H9 (cell line): ENCODE data around the gene ZNF681. TPM values are rescaled to one million over a fixed set of nuclear protein-coding genes. Genes with fewer than 3 reads are reported as not detected.

Experiments used
- DNase-seq: peaks from one replicate; pipeline ENCODE4 v3.0.0-alpha.2; 2017
- H2AFZ ChIP-seq: one replicate; pipeline ENCODE4 v1.6.1; 2013; ENCODE audit warnings: mild to moderate bottlenecking, low read length, control low read depth, moderate library complexity
- H2AK5ac ChIP-seq: 2 replicates; pipeline ENCODE4 v1.6.1; 2013; ENCODE audit warnings: low read length, control low read depth, mixed read lengths; ENCODE audit not compliant: insufficient read length
- H2BK120ac ChIP-seq: one replicate; pipeline ENCODE4 v1.6.1; 2013; ENCODE audit warnings: low read depth, mild to moderate bottlenecking, low read length, control low read depth, inconsistent platforms; ENCODE audit not compliant: poor library complexity, severe bottlenecking
- H2BK12ac ChIP-seq: 2 replicates; pipeline ENCODE4 v1.6.1; 2013; ENCODE audit warnings: low read length, control low read depth, mixed read lengths, low read depth; ENCODE audit not compliant: insufficient read length
- H2BK15ac ChIP-seq: 2 replicates; pipeline ENCODE4 v1.6.1; 2013; ENCODE audit warnings: low read depth, low read length, control low read depth
- H2BK20ac ChIP-seq: one replicate; pipeline ENCODE4 v1.6.1; 2013; ENCODE audit warnings: low read depth, mild to moderate bottlenecking, low read length, control low read depth, inconsistent platforms; ENCODE audit not compliant: poor library complexity, severe bottlenecking
- H2BK5ac ChIP-seq: 2 replicates; pipeline ENCODE4 v1.6.1; 2013; ENCODE audit warnings: low read length, control low read depth, mixed read lengths; ENCODE audit not compliant: insufficient read length
- H3K14ac ChIP-seq: 2 replicates; pipeline ENCODE4 v1.6.1; 2013; ENCODE audit warnings: low read length, control low read depth; ENCODE audit not compliant: insufficient read depth
- H3K18ac ChIP-seq: 2 replicates; pipeline ENCODE4 v1.6.1; 2013; ENCODE audit warnings: low read depth, mild to moderate bottlenecking, mixed read lengths, low read length, control low read depth; ENCODE audit not compliant: insufficient read length
- H3K23ac ChIP-seq: 2 replicates; pipeline ENCODE4 v1.6.1; 2013; ENCODE audit warnings: low read length, control low read depth, mixed read lengths, low read depth; ENCODE audit not compliant: insufficient read length
- H3K23me2 ChIP-seq: 2 replicates; pipeline ENCODE4 v1.6.1; 2013; ENCODE audit warnings: low read depth, mild to moderate bottlenecking, mixed read lengths, low read length, control low read depth; ENCODE audit not compliant: insufficient read length, poor library complexity, severe bottlenecking
- H3K27ac ChIP-seq: 2 replicates; pipeline ENCODE4 v1.5.1; 2013; ENCODE audit warnings: low read length, control low read depth, mixed read lengths, low read depth; ENCODE audit not compliant: insufficient read length
- H3K27me3 ChIP-seq: 2 replicates; pipeline ENCODE4 v1.6.1; 2013; ENCODE audit warnings: low read length, control low read depth, inconsistent platforms; ENCODE audit not compliant: insufficient read depth
- H3K4ac ChIP-seq: 2 replicates; pipeline ENCODE4 v1.6.1; 2013; ENCODE audit warnings: low read depth, mild to moderate bottlenecking, control low read depth, inconsistent platforms, low read length, moderate library complexity
- H3K4me1 ChIP-seq: 2 replicates; pipeline ENCODE4 v1.6.1; 2013; ENCODE audit warnings: low read length, control low read depth, inconsistent platforms; ENCODE audit not compliant: insufficient read depth
- H3K4me2 ChIP-seq: 2 replicates; pipeline ENCODE4 v1.6.1; 2013; ENCODE audit warnings: low read length, control low read depth, mixed read lengths; ENCODE audit not compliant: insufficient read length, insufficient read depth
- H3K56ac ChIP-seq: 2 replicates; pipeline ENCODE4 v1.6.1; 2013; ENCODE audit warnings: low read depth, mild to moderate bottlenecking, mixed read lengths, low read length, control low read depth; ENCODE audit not compliant: insufficient read length
- H3K79me1 ChIP-seq: 2 replicates; pipeline ENCODE4 v1.6.1; 2013; ENCODE audit warnings: low read depth, mild to moderate bottlenecking, moderate library complexity, low read length, control low read depth, inconsistent platforms; ENCODE audit not compliant: insufficient read depth, poor library complexity, severe bottlenecking
- H3K79me2 ChIP-seq: 2 replicates; pipeline ENCODE4 v1.6.1; 2013; ENCODE audit warnings: low read length, control low read depth, inconsistent platforms; ENCODE audit not compliant: insufficient read depth
- H3K9ac ChIP-seq: 2 replicates; pipeline ENCODE4 v1.6.1; 2013; ENCODE audit warnings: low read length, control low read depth, mixed read lengths; ENCODE audit not compliant: insufficient read length; ENCODE audit errors: extremely low read depth
- H3K9me3 ChIP-seq: one replicate; pipeline ENCODE4 v1.6.1; 2013; ENCODE audit warnings: low read depth, low read length, inconsistent platforms; ENCODE audit not compliant: control insufficient read depth
- H3T11ph ChIP-seq: one replicate; pipeline ENCODE4 v1.6.1; 2013; ENCODE audit warnings: mild to moderate bottlenecking, low read length, control low read depth, inconsistent platforms
- H4K20me1 ChIP-seq: one replicate; pipeline ENCODE4 v1.6.1; 2013; ENCODE audit not compliant: control insufficient read depth, insufficient read length, insufficient read depth
- H4K5ac ChIP-seq: 2 replicates; pipeline ENCODE4 v1.6.1; 2013; ENCODE audit warnings: low read depth, mild to moderate bottlenecking, mixed read lengths, low read length, control low read depth; ENCODE audit not compliant: insufficient read length
- H4K8ac ChIP-seq: replicated peaks from 2 replicates; pipeline ENCODE4 v1.6.1; 2013; ENCODE audit warnings: low read length, control low read depth, mixed read lengths, low read depth; ENCODE audit not compliant: insufficient read length
- H4K91ac ChIP-seq: 2 replicates; pipeline ENCODE4 v1.6.1; 2013; ENCODE audit warnings: low read depth, mild to moderate bottlenecking, moderate library complexity, mixed read lengths, low read length, control low read depth; ENCODE audit not compliant: insufficient read length
- H3K27ac Mint-ChIP-seq, 3 experiments: 2 replicates in 2 of 3; 3 replicates in 1 of 3; pipeline ENCODE4 v1.8.0; 2020 to 2021; ENCODE audit warnings: mixed read lengths in 3 of 3, mild to moderate bottlenecking in 1 of 3, moderate library complexity in 1 of 3
- H3K27me3 Mint-ChIP-seq: 2 replicates; pipeline ENCODE4 v1.8.0; 2021; ENCODE audit warnings: low read depth, mild to moderate bottlenecking, moderate library complexity, mixed read lengths
- H3K36me3 Mint-ChIP-seq, 3 experiments: 2 replicates in 2 of 3; 3 replicates in 1 of 3; pipeline ENCODE4 v1.8.0; 2020 to 2021; ENCODE audit warnings: low read depth in 3 of 3, mixed read lengths in 3 of 3; ENCODE audit not compliant: insufficient read depth in 1 of 3
- H3K4me1 Mint-ChIP-seq, 2 experiments: 2 replicates each; pipeline ENCODE4 v1.8.0; 2020; ENCODE audit warnings: mixed read lengths in 2 of 2
- H3K4me3 Mint-ChIP-seq, 2 experiments: 2 replicates in 1 of 2; 3 replicates in 1 of 2; pipeline ENCODE4 v1.8.0; 2020 to 2021; ENCODE audit warnings: mild to moderate bottlenecking in 2 of 2, mixed read lengths in 2 of 2, moderate library complexity in 1 of 2
- H3K9me3 Mint-ChIP-seq, 2 experiments: 2 replicates in 1 of 2; 3 replicates in 1 of 2; pipeline ENCODE4 v1.8.0; 2020; ENCODE audit warnings: mild to moderate bottlenecking in 2 of 2, mixed read lengths in 2 of 2, moderate library complexity in 1 of 2
- total RNA-seq: library from RNA; stranded (reverse); gene quantifications from 2 replicates; pipeline ENCODE4 v1.2.1, GENCODE V29; 2021
- TF ChIP-seq, protein P1 (sequence below): fragments of 200-600 bp; sonication (generic); conservative IDR thresholded peaks from 3 replicates; pipeline ENCODE4 v1.8.0; 2021; ENCODE audit warnings: antibody characterized with exemption, mild to moderate bottlenecking

ZNF681 gene
- total RNA-seq, 1 experiment from 2014 or later, result 10.4 TPM

DNA sequence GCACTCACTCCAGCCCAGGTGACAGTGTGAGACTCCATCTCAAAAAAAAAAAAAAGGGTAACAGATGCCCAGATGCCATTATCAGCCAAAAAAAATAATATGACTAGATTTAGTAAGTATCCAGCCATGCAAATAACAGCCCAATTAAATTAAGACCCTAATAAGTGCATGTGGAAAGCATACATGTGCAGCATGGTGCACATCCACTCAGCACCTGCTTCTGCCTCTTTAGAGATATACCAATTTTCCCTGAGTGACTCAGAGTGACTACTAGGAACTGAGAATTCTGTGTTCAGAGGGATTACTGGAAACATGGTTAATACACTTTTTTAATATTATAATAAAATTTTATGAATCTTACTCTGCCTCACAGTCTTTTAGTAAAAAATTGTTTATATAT lies 41.9 kb downstream of the ZNF681 start:
- Mint-ChIP-seq H3K9me3 (no peaks in the 10 kb centered on the region), H3K36me3 (no peaks in the 10 kb centered on the region), H3K4me3 (no peak overlapping the region), H3K4me1 (peaks cover 19 to 22% of the 10 kb centered on the region in 2 experiments), H3K27ac (no peak overlapping the region; a peak in 1 of 7 replicates), H3K27me3 (no peaks in the 10 kb centered on the region; the same call in 1 of the 2 replicates)
- H2AK5ac ChIP-seq, result no peak overlapping the region
- H3K14ac ChIP-seq, result no peak overlapping the region
- H4K8ac ChIP-seq, result no peak overlapping the region
- no peak overlapping the region for H2AFZ ChIP-seq
- H3T11ph ChIP-seq, result no peak overlapping the region
- H3K79me1 ChIP-seq, result no peaks in the 10 kb centered on the region
- peaks cover 2% of the 10 kb centered on the region for H3K23me2 ChIP-seq
- H3K18ac ChIP-seq, result no peak overlapping the region
- no peak overlapping the region for H2BK5ac ChIP-seq
- H4K91ac ChIP-seq, result no peak overlapping the region
- H4K5ac ChIP-seq, result no peak overlapping the region
- H3K23ac ChIP-seq, result no peak overlapping the region
- H2BK20ac ChIP-seq, result no peak overlapping the region
- H3K79me2 ChIP-seq, result no peaks in the 10 kb centered on the region
- DNase-seq, result no peak
- no peak overlapping the region for H3K56ac ChIP-seq
- no peaks in the 10 kb centered on the region for H4K20me1 ChIP-seq
- H3K4me2 ChIP-seq, result no peak overlapping the region
- H2BK120ac ChIP-seq, result no peak overlapping the region
- no peak overlapping the region for H2BK15ac ChIP-seq
- H3K4me1 ChIP-seq, result no peaks in the 10 kb centered on the region
- H3K27me3 ChIP-seq, result no peaks in the 10 kb centered on the region
- H3K4ac ChIP-seq, result no peak overlapping the region
- H3K27ac ChIP-seq, result no peak overlapping the region
- TF ChIP-seq, protein P1, sequence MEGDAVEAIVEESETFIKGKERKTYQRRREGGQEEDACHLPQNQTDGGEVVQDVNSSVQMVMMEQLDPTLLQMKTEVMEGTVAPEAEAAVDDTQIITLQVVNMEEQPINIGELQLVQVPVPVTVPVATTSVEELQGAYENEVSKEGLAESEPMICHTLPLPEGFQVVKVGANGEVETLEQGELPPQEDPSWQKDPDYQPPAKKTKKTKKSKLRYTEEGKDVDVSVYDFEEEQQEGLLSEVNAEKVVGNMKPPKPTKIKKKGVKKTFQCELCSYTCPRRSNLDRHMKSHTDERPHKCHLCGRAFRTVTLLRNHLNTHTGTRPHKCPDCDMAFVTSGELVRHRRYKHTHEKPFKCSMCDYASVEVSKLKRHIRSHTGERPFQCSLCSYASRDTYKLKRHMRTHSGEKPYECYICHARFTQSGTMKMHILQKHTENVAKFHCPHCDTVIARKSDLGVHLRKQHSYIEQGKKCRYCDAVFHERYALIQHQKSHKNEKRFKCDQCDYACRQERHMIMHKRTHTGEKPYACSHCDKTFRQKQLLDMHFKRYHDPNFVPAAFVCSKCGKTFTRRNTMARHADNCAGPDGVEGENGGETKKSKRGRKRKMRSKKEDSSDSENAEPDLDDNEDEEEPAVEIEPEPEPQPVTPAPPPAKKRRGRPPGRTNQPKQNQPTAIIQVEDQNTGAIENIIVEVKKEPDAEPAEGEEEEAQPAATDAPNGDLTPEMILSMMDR, result no peak
- H3K9me3 ChIP-seq, result no peaks in the 10 kb centered on the region
- H2BK12ac ChIP-seq, result no peak overlapping the region
- H3K9ac ChIP-seq, result no peak overlapping the region
